Endothelial cell of umbilical vein (primary cell): ENCODE measurements around the gene GPD2. TPM values are rescaled to one million over a fixed set of nuclear protein-coding genes. Genes with fewer than 3 reads are reported as not detected.

Source experiments
- BruUV-seq: library from RNA; stranded (reverse); fragments of 400-500 nt; replicated peaks from 2 replicates; lab custom pipeline; 2021; lab: Mats Ljungman, UMichigan
- CTCF ChIA-PET: fragments of 300-600, 350-600 bp; sonication (Branson Sonifier 250); formaldehyde crosslinking; loops from one replicate; lab custom pipeline; 2021; ENCODE audit warnings: antibody characterized with exemption, inconsistent platforms; lab: Charles Lee
- POLR2A ChIA-PET: fragments of 300-600, 350-600 bp; sonication (Branson Sonifier 250); formaldehyde crosslinking; loops from one replicate; lab custom pipeline; 2021; ENCODE audit warnings: antibody characterized with exemption, inconsistent platforms; lab: Charles Lee
- DNase-seq: peaks from one replicate; pipeline ENCODE4 v3.0.0-alpha.2; 2011; ENCODE audit warnings: low read depth, low spot score
- FAIRE-seq: peaks from 2 replicates; lab custom pipeline; 2011; peaks lifted over from hg19 to GRCh38; lab: Jason Lieb, UNC
- H2AFZ ChIP-seq: 2 replicates; pipeline ENCODE4 v1.6.0; 2012; ENCODE audit warnings: low read depth, low read length, control low read depth, inconsistent platforms
- H3K27ac ChIP-seq: 2 replicates; pipeline ENCODE4 v1.5.1; 2011; ENCODE audit warnings: low read depth, mild to moderate bottlenecking, control low read depth, low read length, moderate library complexity; ENCODE audit not compliant: insufficient read depth
- H3K27me3 ChIP-seq, 2 experiments: 2 replicates each; pipeline versions ENCODE4 v1.6.0 to v1.6.1; 2011; ENCODE audit warnings: low read length in 2 of 2, mixed read lengths in 1 of 2; ENCODE audit not compliant: control insufficient read depth in 2 of 2, insufficient read depth in 2 of 2
- H3K36me3 ChIP-seq, 2 experiments: 2 replicates in 1 of 2; 3 replicates in 1 of 2; pipeline ENCODE4 v1.5.1; 2011; ENCODE audit warnings: low read length in 2 of 2, mild to moderate bottlenecking in 1 of 2, moderate library complexity in 1 of 2; ENCODE audit not compliant: control insufficient read depth in 2 of 2, insufficient read depth in 2 of 2; ENCODE audit errors: extremely low read depth in 1 of 2
- H3K4me1 ChIP-seq: 3 replicates; pipeline ENCODE4 v1.5.1; 2011; ENCODE audit warnings: mild to moderate bottlenecking, low read length; ENCODE audit not compliant: control insufficient read depth, insufficient read depth; ENCODE audit errors: extremely low read depth
- H3K4me2 ChIP-seq: 2 replicates; pipeline ENCODE4 v1.6.1; 2011; ENCODE audit warnings: low read length, control low read depth, mixed read lengths; ENCODE audit not compliant: insufficient read depth
- H3K4me3 ChIP-seq, 3 experiments: fragments of 200-600 bp in 1 of 3; sonication (generic), shearing (Covaris generic) in 1 of 3; replicated peaks in 1 of 3; 2 replicates each; pipeline ENCODE4 v1.5.1; 2011 to 2016; ENCODE audit warnings: control low read depth in 3 of 3, low read length in 3 of 3, mild to moderate bottlenecking in 2 of 3, inconsistent platforms in 1 of 3, low read depth in 1 of 3, moderate library complexity in 1 of 3; ENCODE audit not compliant: insufficient read depth in 1 of 3
- H3K79me2 ChIP-seq: 2 replicates; pipeline ENCODE4 v1.6.0; 2012; ENCODE audit warnings: low read length, inconsistent platforms; ENCODE audit not compliant: control insufficient read depth, insufficient read depth
- H3K9ac ChIP-seq: replicated peaks from 2 replicates; pipeline ENCODE3; 2011; ENCODE audit warnings: low read length, control low read depth; ENCODE audit not compliant: insufficient read depth; ENCODE audit errors: extremely low read depth
- H3K9me1 ChIP-seq: replicated peaks from 3 replicates; pipeline ENCODE4 v1.6.0; 2011; ENCODE audit warnings: mild to moderate bottlenecking, low read length; ENCODE audit not compliant: control insufficient read depth, insufficient read depth; ENCODE audit errors: extremely low read depth
- H3K9me3 ChIP-seq: replicated peaks from 2 replicates; pipeline ENCODE4 v1.5.1; 2012; ENCODE audit warnings: low read length, inconsistent platforms; ENCODE audit not compliant: control insufficient read depth, insufficient read depth
- H4K20me1 ChIP-seq: replicated peaks from 2 replicates; pipeline ENCODE3; 2011; ENCODE audit warnings: mild to moderate bottlenecking, low read length; ENCODE audit not compliant: control insufficient read depth, insufficient read depth; ENCODE audit errors: extremely low read depth
- CTCF ChIP-seq, 2 donors: IDR thresholded peaks; 1 replicate in 1 of 2; 2 replicates in 1 of 2; pipeline ENCODE4 v1.5.1; 2011; ENCODE audit warnings: low read length in 2 of 2, mild to moderate bottlenecking in 2 of 2, moderate library complexity in 2 of 2, control low read depth in 1 of 2, inconsistent platforms in 1 of 2, low read depth in 1 of 2; ENCODE audit not compliant: insufficient read depth in 1 of 2; ENCODE audit errors: extremely low read depth in 1 of 2
- EZH2 ChIP-seq: IDR thresholded peaks from 2 replicates; pipeline ENCODE4 v1.6.1; 2012; ENCODE audit warnings: borderline replicate concordance, low read depth, mild to moderate bottlenecking, moderate library complexity, low read length, inconsistent platforms; ENCODE audit not compliant: severe bottlenecking
- FOS ChIP-seq: IDR thresholded peaks from 2 replicates; pipeline ENCODE4 v1.6.1; 2011; ENCODE audit warnings: mild to moderate bottlenecking, low read length, moderate library complexity, borderline replicate concordance; ENCODE audit not compliant: insufficient read depth
- GATA2 ChIP-seq: IDR thresholded peaks from 2 replicates; pipeline ENCODE4 v1.7.0; 2011; ENCODE audit warnings: low read depth, mild to moderate bottlenecking, moderate library complexity, mixed read lengths, low read length; ENCODE audit not compliant: insufficient read length, insufficient read depth
- JUN ChIP-seq: IDR thresholded peaks from 2 replicates; pipeline ENCODE4 v1.6.1; 2011; ENCODE audit warnings: borderline replicate concordance, low read depth; ENCODE audit not compliant: insufficient read length, insufficient read depth
- MAX ChIP-seq: IDR thresholded peaks from 2 replicates; pipeline ENCODE4 v1.6.1; 2011; ENCODE audit not compliant: insufficient read depth, insufficient read length
- MYC ChIP-seq: IDR thresholded peaks from one replicate; pipeline ENCODE4 v1.6.1; 2011; ENCODE audit warnings: mild to moderate bottlenecking, low read depth, low read length
- POLR2A ChIP-seq: IDR thresholded peaks from 2 replicates; pipeline ENCODE4 v1.6.1; 2012; ENCODE audit warnings: low read depth, mild to moderate bottlenecking, control low read depth, low read length
- POLR2AphosphoS5 ChIP-seq: IDR thresholded peaks from 2 replicates; pipeline ENCODE4 v1.6.1; 2012; ENCODE audit warnings: low read depth, mild to moderate bottlenecking, control low read depth, low read length, moderate library complexity; ENCODE audit not compliant: insufficient read depth
- dilution Hi-C: fragments of 300-500 bp; cut with MboI; formaldehyde crosslinking; loops from one replicate; pipeline ENCODE4 v1.15.0; 2019; ENCODE audit warnings: low sequenced_read_pairs; ENCODE audit not compliant: extremely low pct_ligation_motif_present
- intact Hi-C: fragments of 100-400 bp; cut with micrococcal nuclease; formaldehyde crosslinking; loops from one replicate; pipeline ENCODE4 v1.10.0; 2022
- polyA plus RNA-seq, 4 experiments: library from polyadenylated mRNA; depleted of rRNA in 3 of 4; stranded (reverse) in 3 of 4; unstranded in 1 of 4; fragments of >200 nt; gene quantifications; 2 replicates each; pipeline versions ENCODE4 v1.2.1 to v1.2.3, GENCODE V29; 2011 to 2012; ENCODE audit warnings: missing spikeins in 1 of 4
- total RNA-seq: library from RNA; stranded (reverse); gene quantifications from 2 replicates; pipeline ENCODE4 v1.2.3, GENCODE V29; 2021

GPD2 gene
- total and polyA plus RNA-seq, 2 donors (not counting 3 experiments of a cell fraction or from before 2014, with no cell fraction given), result 6.6 to 37.0 TPM

DNA sequence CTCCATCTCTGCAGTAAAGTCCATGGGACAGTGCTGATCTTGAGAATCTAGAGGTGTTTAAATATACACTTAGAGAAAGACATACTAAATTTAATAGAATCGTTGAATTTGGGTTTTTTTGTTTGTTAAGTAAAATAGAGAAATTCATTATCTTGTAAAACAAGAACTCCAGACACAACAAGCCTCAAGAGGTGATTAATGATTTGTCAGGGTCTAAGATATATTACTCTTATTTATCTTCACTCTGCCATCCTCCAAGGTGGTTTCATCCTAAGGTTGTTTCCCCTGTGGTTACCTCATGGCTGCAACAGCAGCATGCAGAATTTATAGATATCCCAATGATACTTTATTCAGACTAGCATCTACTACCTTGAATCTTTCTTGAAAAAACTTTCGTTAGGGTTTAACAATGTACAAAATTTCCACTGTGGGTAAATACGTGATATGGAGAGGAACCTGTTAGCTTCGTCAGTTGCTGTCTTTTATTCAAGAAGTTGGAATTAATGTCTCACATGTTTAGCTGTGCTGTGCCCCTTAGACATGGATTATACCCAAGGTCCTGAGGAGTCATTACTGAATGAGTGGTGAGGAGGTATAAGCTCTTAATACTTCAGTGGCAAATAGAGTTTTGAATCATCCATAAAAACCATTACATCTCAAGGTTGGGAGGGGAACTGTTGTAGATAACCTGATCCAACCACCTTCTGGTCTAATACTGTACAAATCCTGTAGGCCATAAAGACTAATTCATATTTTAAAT lies 128.0 kb downstream of the GPD2 start:
- no peaks in the 10 kb centered on the region for H3K9me1 ChIP-seq
- intact Hi-C loops, result no loop called here
- no peaks in the 10 kb centered on the region for H3K4me1 ChIP-seq
- no peak overlapping the region for H3K4me3 ChIP-seq
- H3K36me3 ChIP-seq, result no peaks in the 10 kb centered on the region
- FAIRE-seq, result no peak
- no TSS peak for BruUV-seq
- H3K27me3 ChIP-seq, result no peaks in the 10 kb centered on the region
- TF ChIP-seq MYC (no peak), MAX (no peak), POLR2A (no peak), CTCF (IDR thresholded peaks at IDR 0.05; ENCODE audit: extremely low read depth in 1 of 2, insufficient read depth in 1 of 2, low read depth in 1 of 2, low read length in 2 of 2) (no peak), POLR2AphosphoS5 (no peak), FOS (no peak), GATA2 (no peak), JUN (no peak), EZH2 (no peak)
- H3K9me3 ChIP-seq, result no peaks in the 10 kb centered on the region
- no peak overlapping the region for H2AFZ ChIP-seq
- no peaks in the 10 kb centered on the region for H4K20me1 ChIP-seq
- DNase-seq, result no peak
- no peak overlapping the region for H3K27ac ChIP-seq
- dilution Hi-C loops, result no loop called here
- no peak overlapping the region for H3K9ac ChIP-seq
- ChIA-PET CTCF (interaction anchor here (1.3 kb wide), 1 partner anchor 12 kb away, joined by 3 read pairs; no protein-coding TSS in a partner anchor), POLR2A (no interaction called here)
- H3K79me2 ChIP-seq, result no peaks in the 10 kb centered on the region
- H3K4me2 ChIP-seq, result no peak overlapping the region
